Nephron (organoid): Measurements from ENCODE around the gene CAPZA2.

Experiments used
- H3K27ac Mint-ChIP-seq, 3 experiments: 2 replicates each; pipeline ENCODE4 v1.8.0; 2020; ENCODE audit warnings: mixed read lengths in 3 of 3, mild to moderate bottlenecking in 2 of 3, moderate library complexity in 1 of 3
- H3K27me3 Mint-ChIP-seq: 2 replicates; pipeline ENCODE4 v1.8.0; 2021; ENCODE audit warnings: low read depth, mild to moderate bottlenecking, moderate library complexity, mixed read lengths
- H3K36me3 Mint-ChIP-seq: 2 replicates; pipeline ENCODE4 v1.8.0; 2020; ENCODE audit warnings: low read depth, mixed read lengths
- H3K4me1 Mint-ChIP-seq: 2 replicates; pipeline ENCODE4 v1.8.0; 2020; ENCODE audit warnings: mixed read lengths
- H3K4me3 Mint-ChIP-seq, 3 experiments: 2 replicates each; pipeline ENCODE4 v1.8.0; 2020; ENCODE audit warnings: mild to moderate bottlenecking in 3 of 3, mixed read lengths in 3 of 3, moderate library complexity in 2 of 3
- H3K9me3 Mint-ChIP-seq: 2 replicates; pipeline ENCODE4 v1.8.0; 2020; ENCODE audit warnings: mixed read lengths
- CTCF ChIP-seq, 3 experiments: fragments of 200-600 bp; sonication (generic); IDR thresholded peaks; one replicate each; pipeline ENCODE4 v1.5.0; 2021; ENCODE audit warnings: antibody characterized with exemption in 3 of 3; ENCODE audit not compliant: unreplicated experiment in 3 of 3

Gene CAPZA2

GRCh38 chr7:116911801-116912200 lies 49.4 kb downstream of the CAPZA2 start:
- no peaks in the 10 kb centered on the region for H3K27me3 Mint-ChIP-seq
- no peaks in the 10 kb centered on the region for H3K4me1 Mint-ChIP-seq
- TF ChIP-seq CTCF (IDR thresholded peaks at IDR 0.05; ENCODE audit: unreplicated experiment in 3 of 3) = no peak
- H3K4me3 Mint-ChIP-seq = no peak overlapping the region
- peaks cover 73% of the 10 kb centered on the region for H3K36me3 Mint-ChIP-seq
- H3K9me3 Mint-ChIP-seq = peaks cover 3% of the 10 kb centered on the region
- no peak overlapping the region for H3K27ac Mint-ChIP-seq

DNA sequence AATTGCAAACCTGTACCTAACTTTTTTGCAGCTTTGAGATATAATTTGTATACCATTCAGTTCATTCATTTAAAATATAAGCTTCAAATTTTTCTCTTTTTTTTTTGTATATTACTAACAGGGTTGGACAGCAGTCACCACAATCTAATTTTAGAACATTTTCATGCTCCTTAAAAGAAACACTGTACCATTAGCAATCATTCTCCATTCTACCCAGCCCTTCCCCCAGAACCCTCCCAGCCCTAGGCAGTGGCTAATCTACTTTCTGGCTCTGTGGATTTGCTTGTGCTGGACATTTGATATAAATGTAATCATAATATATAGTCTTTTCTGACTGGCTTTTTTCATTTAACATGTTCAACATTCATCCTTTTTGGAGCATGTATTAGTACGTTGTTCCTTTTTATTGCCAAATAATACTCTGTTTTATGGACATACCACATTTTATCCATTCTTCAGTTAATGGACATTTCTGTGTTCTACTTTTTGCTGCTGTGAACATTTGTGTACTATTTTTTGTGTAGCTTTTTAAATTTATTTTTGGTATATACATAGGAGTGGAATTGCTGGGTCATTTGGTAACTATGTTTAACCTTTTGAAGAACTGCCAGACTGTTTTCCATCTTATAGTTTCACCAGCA lies 50.0 kb downstream of the CAPZA2 start:
- no peak for TF ChIP-seq CTCF (IDR thresholded peaks at IDR 0.05; ENCODE audit: unreplicated experiment in 3 of 3)
- Mint-ChIP-seq H3K9me3 (peaks cover 3% of the 10 kb centered on the region), H3K36me3 (peaks cover 75% of the 10 kb centered on the region), H3K4me3 (no peak overlapping the region), H3K27me3 (no peaks in the 10 kb centered on the region), H3K27ac (no peak overlapping the region), H3K4me1 (no peaks in the 10 kb centered on the region)

GRCh38 chr7:116918704-116919103 lies 56.3 kb downstream of the CAPZA2 start:
- Mint-ChIP-seq H3K4me1 (peaks cover 4% of the 10 kb centered on the region), H3K4me3 (no peak overlapping the region), H3K27me3 (no peaks in the 10 kb centered on the region), H3K9me3 (no peaks in the 10 kb centered on the region), H3K36me3 (peaks cover 46% of the 10 kb centered on the region), H3K27ac (no peak overlapping the region)
- TF ChIP-seq CTCF (IDR thresholded peaks at IDR 0.05; ENCODE audit: unreplicated experiment in 3 of 3) = no peak

DNA sequence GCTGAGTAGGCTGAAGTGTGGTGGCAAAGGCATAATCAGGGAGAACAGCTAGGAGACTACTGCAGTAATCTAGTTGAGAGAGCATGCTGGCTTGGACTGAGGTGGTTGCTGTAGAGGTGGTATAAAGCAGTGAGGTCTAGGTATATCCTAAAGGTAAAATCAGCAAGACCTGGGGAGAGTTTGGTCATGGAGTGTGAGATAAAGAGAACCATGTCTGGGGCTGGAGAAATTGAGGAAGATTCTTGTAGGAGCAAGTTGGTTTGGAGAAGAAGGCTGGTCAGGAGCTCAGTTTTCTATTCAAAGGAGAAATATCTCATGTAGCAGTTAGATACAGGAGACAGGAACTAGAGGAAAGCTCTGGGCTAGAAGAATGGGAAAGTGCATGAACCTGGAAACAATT lies 58.0 kb downstream of the CAPZA2 start:
- no peak for TF ChIP-seq CTCF (IDR thresholded peaks at IDR 0.05; ENCODE audit: unreplicated experiment in 3 of 3)
- no peaks in the 10 kb centered on the region for H3K27me3 Mint-ChIP-seq
- H3K4me3 Mint-ChIP-seq = no peak overlapping the region
- no peaks in the 10 kb centered on the region for H3K9me3 Mint-ChIP-seq
- no peak overlapping the region for H3K27ac Mint-ChIP-seq
- peaks cover 4% of the 10 kb centered on the region for H3K4me1 Mint-ChIP-seq
- H3K36me3 Mint-ChIP-seq = peaks cover 35% of the 10 kb centered on the region

GRCh38 chr7:116922545-116922944 lies 60.2 kb downstream of the CAPZA2 start:
- Mint-ChIP-seq H3K9me3 (no peaks in the 10 kb centered on the region), H3K27ac (no peak overlapping the region), H3K27me3 (no peaks in the 10 kb centered on the region), H3K36me3 (peaks cover 26% of the 10 kb centered on the region), H3K4me1 (peaks cover 4% of the 10 kb centered on the region), H3K4me3 (no peak overlapping the region)
- TF ChIP-seq CTCF (IDR thresholded peaks at IDR 0.05; ENCODE audit: unreplicated experiment in 3 of 3) = no peak

DNA sequence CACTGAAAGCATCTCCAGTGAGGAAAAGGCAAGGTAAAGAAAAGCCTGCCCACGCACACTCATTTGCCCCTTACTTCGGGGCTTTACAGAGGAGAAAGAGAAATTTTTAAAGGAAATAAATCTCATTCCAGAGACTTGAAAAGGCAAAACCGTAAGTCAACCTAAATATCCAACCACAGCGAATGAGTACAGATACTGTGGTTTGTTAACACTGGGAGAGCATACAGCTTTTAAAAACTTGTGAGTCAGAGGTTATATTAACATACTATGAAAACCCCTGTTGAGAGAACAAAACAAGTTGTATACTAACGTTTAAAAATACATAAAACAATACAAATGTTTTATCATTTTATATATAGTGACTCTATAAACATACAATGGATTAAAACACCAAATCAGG lies 62.4 kb downstream of the CAPZA2 start:
- Mint-ChIP-seq H3K27ac (no peak overlapping the region), H3K4me3 (no peak overlapping the region), H3K9me3 (no peaks in the 10 kb centered on the region), H3K27me3 (no peaks in the 10 kb centered on the region), H3K4me1 (no peaks in the 10 kb centered on the region), H3K36me3 (peaks cover 12% of the 10 kb centered on the region)
- no peak for TF ChIP-seq CTCF (IDR thresholded peaks at IDR 0.05; ENCODE audit: unreplicated experiment in 3 of 3)
